ENCODE measurements around the gene FRAS1.
A peak's percentile ranks its signal among the peaks of the same experiment; 100 is the strongest.
"Not testable (repeated sequence)": the region's sequence is repeated elsewhere in the genome, so short reads cannot be mapped to it uniquely, and the experiment has no call there.

FRAS1 gene, protein sequence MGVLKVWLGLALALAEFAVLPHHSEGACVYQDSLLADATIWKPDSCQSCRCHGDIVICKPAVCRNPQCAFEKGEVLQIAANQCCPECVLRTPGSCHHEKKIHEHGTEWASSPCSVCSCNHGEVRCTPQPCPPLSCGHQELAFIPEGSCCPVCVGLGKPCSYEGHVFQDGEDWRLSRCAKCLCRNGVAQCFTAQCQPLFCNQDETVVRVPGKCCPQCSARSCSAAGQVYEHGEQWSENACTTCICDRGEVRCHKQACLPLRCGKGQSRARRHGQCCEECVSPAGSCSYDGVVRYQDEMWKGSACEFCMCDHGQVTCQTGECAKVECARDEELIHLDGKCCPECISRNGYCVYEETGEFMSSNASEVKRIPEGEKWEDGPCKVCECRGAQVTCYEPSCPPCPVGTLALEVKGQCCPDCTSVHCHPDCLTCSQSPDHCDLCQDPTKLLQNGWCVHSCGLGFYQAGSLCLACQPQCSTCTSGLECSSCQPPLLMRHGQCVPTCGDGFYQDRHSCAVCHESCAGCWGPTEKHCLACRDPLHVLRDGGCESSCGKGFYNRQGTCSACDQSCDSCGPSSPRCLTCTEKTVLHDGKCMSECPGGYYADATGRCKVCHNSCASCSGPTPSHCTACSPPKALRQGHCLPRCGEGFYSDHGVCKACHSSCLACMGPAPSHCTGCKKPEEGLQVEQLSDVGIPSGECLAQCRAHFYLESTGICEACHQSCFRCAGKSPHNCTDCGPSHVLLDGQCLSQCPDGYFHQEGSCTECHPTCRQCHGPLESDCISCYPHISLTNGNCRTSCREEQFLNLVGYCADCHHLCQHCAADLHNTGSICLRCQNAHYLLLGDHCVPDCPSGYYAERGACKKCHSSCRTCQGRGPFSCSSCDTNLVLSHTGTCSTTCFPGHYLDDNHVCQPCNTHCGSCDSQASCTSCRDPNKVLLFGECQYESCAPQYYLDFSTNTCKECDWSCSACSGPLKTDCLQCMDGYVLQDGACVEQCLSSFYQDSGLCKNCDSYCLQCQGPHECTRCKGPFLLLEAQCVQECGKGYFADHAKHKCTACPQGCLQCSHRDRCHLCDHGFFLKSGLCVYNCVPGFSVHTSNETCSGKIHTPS (N-terminal part only)

DNA sequence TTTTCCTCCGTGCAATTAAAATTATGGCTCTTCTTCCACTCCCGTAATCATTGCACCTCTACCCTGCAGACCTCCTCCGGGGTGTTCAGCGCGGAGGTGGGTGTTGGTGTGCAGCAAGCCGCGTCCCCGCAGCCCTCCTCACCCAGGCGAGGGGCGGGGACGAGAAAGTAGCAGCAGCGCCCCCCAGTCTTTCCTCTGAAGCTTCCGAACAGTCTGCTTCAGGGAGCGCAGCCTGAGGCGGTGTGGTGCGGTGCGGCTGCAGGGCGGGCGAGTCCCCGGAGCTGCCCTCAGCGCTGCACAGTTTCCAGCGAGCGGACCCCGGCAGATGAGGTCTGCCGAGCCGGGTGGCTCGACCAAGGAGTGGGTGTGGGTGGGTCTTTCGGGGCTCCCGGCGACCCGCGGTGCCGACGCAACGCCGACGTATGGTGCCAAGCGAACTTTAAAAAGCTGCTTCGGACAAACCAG is at the start of gene FRAS1:
FRAS1 (plus strand) TSS at position 189 of the 465 bp plus-strand sequence. CDS start 687 bp downstream, outside the sequence.
- DNase-seq: peak; percentile 91

DNA sequence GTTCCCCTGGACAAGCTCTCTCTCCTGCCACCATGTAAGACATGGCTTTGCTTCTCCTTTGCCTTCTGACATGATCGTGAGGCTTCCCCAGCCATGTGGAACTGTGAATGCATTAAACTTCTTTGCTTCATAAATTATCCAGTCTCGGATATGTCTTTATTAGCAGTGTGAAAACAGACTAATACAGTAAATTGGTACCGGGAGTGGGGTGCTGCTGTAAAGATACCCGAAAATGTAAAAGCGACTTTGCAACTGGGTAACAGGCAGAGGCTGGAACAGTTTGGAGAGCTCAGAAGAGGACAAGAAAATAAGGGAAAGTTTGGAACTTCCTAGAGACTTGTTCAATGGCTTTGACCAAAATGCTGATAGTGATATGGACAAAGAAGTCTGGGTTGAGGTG is 46.1 kb upstream of the FRAS1 start:
- not testable (repeated sequence) for DNase-seq

DNA sequence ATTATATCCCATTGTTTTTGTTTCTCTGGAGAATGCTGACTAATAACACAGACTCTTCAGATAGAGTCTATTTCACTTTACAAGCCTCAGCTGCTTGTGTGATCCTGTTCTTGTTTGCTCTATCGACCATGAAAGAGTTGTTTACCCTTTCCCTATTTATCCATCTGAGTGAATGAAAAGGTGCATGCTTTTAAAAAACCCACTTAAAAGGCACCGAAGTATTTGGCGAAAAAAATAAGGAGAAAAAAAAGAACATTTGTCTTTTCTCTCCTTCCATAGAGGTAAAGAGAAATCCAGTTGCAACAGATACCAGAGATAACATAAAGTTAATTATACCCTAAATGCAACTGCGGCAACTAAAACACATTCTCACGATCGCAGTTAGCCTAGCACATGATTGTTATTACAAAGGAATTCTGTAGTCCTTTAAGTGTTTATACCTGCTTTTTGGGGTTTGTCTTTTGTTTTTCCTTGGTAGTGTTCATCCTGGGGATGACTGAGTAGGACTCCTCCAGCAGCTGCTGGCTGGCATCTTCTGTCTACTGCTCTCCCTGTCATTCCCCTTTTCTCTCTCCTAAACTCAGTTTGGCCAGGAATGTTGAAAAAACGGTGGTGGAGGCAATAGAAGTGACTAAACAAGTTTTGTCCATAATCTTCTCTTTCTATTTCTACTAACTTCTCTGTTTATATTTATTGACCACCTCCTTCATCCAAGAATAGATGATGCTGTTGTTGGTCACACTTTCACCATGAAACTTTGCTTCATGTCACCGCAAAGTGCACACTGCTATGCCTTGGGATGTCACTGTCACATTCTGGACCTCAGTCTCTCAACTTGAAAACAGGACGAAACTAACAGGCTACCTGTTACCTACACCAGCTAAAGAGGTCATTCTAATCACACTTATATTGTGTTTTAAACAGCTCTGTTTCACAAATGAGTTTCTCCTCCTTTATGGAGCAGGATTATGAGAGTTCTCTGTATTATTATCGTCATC is 41.9 kb upstream of the FRAS1 start:
- DNase-seq: peak; percentile 60

- no peak for DNase-seq
Measured at GRCh38 chr4:78018271-78019049, 38.7 kb upstream of the FRAS1 start.

GRCh38 chr4:78019414-78019813 is 37.7 kb upstream of the FRAS1 start:
- no peak for DNase-seq

DNA sequence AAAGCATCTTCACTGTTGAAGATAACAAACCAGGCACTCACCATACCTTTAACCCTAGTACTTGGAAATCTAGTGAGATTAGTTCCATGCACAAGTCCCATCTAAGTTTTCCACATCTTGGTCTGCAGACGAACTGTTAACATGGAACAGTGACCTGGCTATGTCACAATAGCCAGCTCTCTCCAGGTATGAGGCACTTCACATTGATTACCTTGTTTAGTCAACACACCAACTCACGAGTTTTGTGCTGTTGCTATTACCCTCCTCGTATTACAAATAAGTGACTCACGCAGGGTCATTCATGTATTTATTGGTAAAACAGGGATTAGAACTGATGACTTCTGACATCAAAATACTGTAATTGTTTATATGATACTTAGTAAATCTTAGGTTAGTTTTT is 36.4 kb upstream of the FRAS1 start:
- no peak for DNase-seq

DNA sequence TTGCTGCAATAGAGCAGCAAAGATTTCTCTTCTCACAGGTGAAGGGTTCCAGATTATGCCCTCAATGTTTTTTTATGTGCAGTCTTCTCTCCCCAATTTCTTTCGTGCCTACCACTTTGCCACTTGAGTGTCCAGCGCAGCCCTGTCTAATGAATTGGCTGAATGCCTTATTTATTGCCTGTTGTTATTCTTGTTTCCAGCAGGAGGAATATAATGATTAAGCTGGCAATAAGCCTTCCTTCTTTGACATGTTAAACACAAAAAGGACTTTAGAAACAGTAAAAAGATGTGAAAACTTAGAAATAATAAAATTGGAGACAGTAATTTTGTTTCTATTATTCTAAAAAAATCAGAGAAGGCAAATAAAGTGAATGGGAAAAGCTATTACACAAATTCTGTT is 34.6 kb upstream of the FRAS1 start:
- DNase-seq: peak; percentile 13

DNA sequence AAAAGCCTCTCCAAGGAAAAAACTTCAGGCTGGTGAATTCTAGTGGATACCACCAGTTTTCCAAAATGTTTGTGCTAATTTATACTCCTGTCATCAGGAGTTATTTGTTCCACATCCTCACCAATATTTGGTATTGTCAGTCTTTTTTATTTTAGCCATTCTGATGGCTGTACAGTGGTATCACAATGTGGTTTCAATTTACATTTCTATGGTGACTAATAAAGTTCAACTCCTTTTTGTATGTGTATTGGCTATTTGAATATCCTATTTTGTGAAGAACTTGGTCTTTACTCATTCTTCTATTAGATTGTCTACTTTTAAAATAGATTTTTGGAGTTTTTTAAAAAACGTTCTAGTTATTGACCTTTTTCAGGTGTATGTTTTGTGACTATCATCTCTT is 33.0 kb upstream of the FRAS1 start:
- no peak for DNase-seq

GRCh38 chr4:78024576-78025091 is 32.5 kb upstream of the FRAS1 start:
- DNase-seq: no peak

DNA sequence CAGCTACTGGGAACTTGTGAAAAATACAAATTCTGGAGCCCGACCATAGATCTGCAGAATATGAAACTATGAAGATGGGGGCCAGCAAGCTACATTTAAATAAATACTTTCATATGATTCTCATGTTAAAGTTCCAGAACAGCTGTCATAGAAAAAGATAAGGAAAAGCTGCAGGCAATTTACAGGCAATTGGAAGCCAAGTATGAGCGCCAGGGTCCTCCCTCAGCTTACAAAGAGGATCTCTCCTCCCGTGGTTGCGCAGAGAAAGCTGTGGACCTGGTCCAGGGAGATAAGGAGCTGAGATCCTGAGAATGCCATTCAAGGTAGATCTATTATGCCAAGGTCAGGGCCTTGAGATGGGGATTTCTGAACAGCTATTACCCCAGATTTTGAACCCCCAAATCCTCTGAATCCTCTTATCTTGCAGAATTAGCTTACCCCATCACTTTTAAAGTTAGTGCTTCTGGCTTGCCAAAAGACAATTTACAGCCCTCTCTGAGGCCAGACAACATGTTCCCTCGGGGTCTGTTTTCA is 25.6 kb upstream of the FRAS1 start:
- DNase-seq: peak; percentile 13

DNA sequence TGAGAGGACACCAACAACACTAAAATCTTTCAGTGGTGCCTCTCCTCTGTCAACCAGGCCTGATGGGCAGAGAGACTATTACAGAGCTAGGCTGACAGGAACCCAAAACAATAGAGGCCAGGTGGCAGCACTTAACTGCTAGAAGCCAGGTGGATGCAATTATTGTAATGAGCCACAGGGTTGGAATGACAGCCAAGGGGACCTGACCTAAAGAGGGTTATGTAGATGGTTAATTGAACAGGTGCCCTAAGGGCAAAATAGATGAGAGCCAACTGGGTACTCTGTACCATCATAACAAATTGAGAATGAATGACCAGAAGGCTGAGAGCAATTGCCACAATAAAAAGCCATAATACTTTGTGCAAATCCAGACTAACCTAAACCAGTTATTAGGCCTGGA is 24.7 kb upstream of the FRAS1 start:
- DNase-seq: peak; percentile 95

DNA sequence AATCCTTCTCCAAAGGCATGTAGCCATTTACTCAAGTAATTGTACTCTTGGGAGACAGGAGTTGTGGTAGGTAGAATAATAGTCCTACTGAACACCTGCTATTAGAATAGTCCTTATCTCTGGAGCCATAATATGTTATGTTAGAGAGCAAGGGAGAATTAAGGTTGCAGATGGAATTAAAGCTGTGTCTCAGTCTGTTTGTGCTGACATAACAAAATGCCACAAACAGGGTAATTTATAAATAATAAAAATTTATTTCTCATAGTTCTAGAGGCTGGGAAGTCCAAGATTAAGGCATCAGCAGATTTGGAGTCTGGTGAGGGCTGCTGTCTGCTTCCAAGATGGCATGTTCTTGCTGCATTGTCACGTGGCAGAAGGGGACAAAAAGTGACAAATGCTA is 24.2 kb upstream of the FRAS1 start:
- DNase-seq: no peak

GRCh38 chr4:78033861-78034260 is 23.3 kb upstream of the FRAS1 start:
- no peak for DNase-seq

DNA sequence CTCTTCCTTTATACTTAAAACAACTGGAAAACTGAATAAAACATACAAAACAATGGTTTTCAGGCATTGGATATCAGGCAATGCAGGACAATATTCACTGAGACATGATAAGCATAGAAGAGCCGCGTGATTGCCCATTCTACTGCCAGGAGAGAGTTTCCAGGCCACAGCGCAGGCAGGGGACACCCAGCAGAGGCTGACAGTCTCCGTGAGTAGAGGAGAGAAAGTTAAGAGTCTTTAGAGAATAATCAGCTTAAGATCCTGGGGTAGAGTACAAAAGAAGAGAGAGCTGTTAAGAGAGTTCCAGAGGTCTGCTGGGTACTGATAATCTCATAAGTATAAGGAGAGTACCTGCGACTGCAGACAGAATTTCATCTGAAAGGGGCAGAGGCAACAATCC is 18.4 kb upstream of the FRAS1 start:
- no peak for DNase-seq

DNA sequence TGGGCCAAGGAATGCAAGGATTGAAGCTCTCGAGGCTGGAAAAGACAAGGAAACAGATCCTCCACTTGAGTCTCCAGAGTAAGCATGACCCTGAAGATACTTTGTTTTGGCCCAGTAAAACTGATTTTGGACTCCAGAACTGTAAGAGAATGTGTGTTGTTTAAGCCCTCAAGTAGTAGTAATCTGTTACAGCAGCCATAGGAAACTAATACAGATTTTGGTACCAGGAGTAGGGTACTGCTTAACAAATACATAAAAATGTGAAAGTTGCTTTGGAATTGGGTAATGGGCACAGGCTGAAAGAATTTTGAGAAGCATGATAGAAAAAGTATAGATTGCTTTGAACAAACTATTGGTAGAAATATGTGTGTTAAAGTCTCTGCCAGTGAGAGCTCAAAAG is 17.4 kb upstream of the FRAS1 start:
- no peak for DNase-seq

DNA sequence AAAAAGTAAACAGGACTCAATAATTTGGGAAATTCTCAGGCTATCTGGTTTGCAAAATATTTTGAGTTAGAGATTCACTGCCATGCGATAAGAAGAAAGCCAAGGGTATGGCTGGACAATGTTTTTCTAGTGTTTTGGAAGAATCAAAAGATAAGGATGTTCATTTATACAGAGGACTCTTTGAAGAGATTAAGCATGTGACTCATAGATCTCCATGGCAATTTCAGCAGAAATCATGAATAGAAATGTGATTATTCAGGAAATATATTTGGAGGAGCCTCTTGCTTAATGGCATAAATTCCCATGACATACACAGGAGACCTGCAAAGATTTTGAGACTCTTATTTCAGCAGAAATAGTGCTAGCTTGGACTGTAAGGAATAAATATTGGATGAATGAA is 16.7 kb upstream of the FRAS1 start:
- no peak for DNase-seq

DNA sequence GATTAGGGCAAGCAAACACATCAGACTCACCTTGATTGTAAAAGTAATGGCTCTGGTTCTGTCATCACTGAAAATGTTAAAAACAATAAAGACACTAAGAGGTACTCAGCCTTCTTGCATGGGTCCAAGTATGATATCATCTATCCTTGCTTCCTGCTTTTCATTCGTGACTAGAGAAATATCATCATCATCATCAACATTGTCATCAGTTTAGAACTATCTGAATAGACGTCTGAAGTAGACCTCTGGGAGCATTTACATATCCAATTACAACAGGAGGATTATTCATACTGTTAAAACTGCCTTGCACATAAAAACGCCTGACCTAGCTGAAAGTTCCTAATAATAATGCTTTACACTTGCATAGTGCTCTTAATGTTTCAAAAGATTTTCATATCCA is 9.8 kb upstream of the FRAS1 start:
- no peak for DNase-seq

- DNase-seq: peak; percentile 91
Measured at GRCh38 chr4:78056265-78057129, 626 bp upstream of the FRAS1 start.

Data from NCI-H1092 treated with DMSO at 0.1 percent for 48 hours (cell line).